ENCODE data around the gene SNTB2. TPM values are rescaled to one million over a fixed set of nuclear protein-coding genes. Genes with fewer than 3 reads are reported as not detected.

The SNTB2 gene
- total RNA-seq, 1 donor from 2014 or later = 106 TPM

DNA sequence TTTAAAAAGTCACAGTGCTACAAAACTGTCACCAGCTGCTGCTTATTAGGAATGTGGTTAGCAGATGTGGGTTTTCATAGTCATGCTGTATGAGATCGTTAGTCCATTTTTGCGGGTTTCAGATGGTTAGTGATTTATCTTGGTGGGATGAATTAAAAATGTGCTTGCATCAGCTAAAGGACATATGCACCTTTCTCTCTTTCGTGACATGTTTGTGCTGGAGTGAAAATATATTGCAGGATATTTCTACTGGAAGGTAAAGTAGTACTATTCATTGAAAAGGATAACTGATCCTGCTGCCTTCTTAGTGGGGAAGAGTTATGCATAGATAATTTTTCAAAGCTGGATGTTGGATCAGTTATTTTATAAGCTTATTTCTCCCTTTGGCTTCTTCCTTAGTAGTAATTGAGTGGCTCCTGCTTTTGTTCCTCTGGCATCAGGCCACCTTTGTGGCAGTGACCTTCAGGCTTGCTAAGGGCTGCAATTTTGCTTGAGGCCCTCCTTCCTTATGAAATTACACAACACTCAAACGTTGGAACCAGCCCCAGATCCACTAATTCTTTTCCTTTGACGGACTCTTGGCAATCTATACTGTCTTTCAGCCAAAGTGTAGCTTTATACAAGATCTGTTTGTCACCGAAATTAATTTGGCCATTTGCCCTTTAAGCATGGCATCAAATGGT, 7.5 kb upstream of the SNTB2 start:
- peak; percentile 53 for DNase-seq (ENCODE audit: low read depth, low spot score)

DNA sequence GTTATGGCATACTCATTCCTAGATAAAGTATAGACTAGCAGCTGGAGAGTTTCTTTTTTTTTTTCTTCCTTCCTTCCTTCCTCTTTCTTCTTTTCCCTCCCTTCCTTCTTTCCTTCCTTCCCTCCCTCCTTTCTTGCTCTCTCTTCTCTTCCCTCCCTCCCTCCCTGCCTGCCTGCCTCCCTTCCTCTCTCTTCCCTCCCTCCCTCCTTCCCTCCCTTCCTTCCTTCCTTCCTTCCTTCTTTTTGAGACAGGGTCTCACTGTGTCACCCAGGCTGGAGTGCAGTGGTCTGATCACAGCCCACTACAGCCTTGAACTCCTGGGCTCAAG, 7.0 kb upstream of the SNTB2 start:
- no peak for DNase-seq (ENCODE audit: low read depth, low spot score)

DNA sequence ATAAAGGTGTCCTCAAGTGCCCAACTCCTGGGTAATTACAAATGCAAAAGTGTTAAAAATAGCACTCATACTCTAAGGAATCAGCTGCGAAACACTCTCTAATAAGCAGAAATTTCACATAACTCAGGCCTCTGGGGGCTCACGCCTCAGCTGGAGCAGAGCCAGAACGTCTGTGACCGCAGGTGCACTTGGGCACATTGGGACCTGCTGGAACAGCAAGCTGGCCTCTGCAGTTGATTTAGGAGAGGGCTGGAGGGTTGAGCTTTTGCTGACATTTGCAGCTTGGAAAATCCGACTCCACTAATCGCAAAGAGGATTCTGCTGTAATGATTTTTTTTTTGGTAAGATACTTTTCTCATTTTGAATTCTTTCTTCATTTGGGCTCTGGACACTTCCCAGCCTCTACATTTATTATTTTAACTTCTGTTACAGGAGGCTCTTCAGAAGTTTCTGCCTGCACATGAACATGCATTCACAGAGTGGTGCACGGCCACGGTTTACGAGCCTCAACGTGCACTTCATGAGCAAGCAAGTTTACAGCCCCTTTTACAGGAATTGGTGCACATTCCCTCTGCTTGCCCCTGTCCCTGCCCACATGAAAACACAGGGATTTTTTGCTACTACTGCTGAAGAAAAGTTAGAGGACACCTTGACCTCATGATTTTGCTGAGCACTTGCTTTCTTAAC, 4.1 kb upstream of the SNTB2 start:
- no peak for DNase-seq (ENCODE audit: low read depth, low spot score)

- no peak for DNase-seq (ENCODE audit: low read depth, low spot score)
These were observed 677 bp downstream of the SNTB2 start for GRCh38 chr16:69187446-69188235.

DNA sequence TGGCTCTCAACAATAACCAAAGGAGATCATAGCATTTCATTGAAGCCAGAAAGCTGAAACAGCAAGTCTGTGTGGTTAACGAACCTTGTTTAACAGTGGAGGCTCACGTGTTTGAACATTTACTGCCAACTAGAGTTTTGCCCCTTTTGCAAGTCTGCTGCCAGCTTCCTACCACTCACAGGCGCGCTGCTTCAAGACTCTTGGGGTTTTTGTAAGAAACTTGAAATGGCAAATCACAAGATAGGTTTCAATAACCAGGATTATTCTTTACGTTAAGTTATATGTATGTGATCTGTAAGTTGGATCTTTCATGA, 1.2 kb downstream of the SNTB2 start:
- no peak for DNase-seq (ENCODE audit: low read depth, low spot score)

DNA sequence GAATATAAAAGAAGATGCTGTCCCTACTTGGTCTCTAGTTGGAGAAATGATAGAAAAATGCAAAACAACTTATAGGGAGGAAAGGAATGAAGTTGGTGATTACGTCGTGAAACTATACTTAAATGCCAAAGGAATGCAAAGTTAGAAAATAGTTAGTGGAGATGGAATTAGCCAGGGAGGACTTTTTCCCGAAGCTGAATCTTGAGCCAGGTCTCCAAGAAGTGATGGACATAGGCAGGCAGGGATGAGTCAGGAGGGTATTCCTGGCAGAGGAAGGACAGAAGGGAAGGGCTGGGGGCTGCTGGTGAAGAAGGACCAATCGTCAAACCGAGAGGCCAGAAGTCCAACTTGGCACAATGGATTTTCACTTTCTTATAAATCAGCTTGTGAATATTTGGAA, 1.8 kb downstream of the SNTB2 start:
- no peak for DNase-seq (ENCODE audit: low read depth, low spot score)

GRCh38 chr16:69190046-69190588, 3.2 kb downstream of the SNTB2 start:
- no peak for DNase-seq (ENCODE audit: low read depth, low spot score)

GRCh38 chr16:69190598-69190997, 3.6 kb downstream of the SNTB2 start:
- no peak for DNase-seq (ENCODE audit: low read depth, low spot score)

- DNase-seq (ENCODE audit: low read depth, low spot score) = no peak
These were observed 4.2 kb downstream of the SNTB2 start for GRCh38 chr16:69191136-69191535.

DNA sequence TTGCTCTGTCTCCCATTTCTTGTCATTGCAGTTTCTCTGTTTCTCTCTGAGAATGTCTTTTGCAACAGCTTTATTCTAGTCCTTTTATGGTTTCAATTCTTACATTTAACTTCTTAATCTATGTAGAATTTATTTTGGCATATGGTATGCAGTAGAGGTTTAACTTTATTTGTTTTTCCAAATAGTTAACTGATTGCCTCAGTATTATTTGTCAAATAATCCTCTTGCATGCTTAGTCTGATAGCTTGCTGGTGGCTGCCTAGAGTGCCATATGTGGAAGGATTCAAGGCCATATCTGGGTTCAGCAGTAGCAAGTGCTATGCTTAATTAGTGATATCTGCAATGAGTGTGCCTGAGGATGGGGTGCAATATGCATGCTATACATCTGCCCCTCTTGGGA, 6.9 kb downstream of the SNTB2 start:
- DNase-seq (ENCODE audit: low read depth, low spot score) = no peak

GRCh38 chr16:69194488-69194887, 7.5 kb downstream of the SNTB2 start:
- DNase-seq (ENCODE audit: low read depth, low spot score) = no peak

GRCh38 chr16:69195369-69196029, 8.5 kb downstream of the SNTB2 start:
- DNase-seq (ENCODE audit: low read depth, low spot score) = no peak

DNA sequence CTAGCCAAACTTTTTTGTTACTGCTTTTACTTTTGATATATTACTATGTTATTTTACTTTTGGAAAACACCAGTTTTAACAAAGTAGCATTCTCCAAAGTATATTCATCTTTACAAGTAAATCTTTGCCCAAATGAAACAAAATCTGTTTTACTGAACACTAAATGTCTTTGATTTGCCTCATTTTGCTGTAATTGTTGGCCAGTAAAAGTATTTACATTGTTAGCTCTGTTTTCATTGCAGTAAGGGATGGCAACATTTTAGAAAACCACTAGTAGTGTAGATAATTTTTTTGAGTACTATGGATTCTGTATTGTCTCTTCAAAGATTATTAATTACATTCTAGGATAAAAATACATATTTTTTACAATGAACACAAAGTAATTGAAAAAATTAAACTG, 10.6 kb downstream of the SNTB2 start:
- DNase-seq (ENCODE audit: low read depth, low spot score) = no peak

DNA sequence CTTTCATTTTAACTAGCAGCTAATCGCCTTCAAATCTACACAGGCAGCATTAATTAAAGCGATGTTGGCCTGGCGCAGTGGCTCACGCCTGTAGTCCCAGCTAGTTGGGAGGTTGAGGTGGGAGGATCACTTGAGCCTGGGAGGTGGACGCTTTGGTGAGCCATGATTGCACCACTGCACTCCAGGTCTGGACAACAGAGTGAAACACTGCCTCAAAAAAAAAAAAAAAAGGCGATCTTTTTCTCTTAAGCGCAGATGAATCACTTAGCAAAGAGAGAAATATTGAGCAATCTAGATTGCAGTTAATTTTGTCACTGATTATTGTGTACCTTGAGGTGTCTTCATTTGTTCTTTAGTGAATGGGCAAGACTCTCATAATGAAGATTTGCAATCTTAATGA, 12.4 kb downstream of the SNTB2 start:
- DNase-seq (ENCODE audit: low read depth, low spot score) = no peak

DNA sequence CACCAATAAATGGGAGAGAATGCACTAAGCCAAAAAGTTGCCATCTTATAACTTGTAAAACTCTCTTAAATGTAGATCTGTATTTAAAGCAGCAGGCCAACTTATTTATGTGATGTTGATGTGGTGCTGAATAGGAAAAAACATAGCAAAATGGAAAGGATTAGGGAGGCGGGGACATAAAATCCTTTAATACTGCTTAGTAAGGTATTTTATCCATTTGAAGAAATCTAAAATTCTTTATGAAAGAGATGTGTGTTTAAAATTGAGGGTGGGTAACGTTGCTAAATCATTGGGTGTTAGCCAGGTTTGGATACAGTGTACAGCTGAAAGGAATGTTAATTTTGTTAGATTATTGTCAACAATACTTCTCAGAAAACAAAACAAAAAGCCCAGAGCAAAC, 14.3 kb downstream of the SNTB2 start:
- no peak for DNase-seq (ENCODE audit: low read depth, low spot score)

GRCh38 chr16:69201787-69202186, 14.8 kb downstream of the SNTB2 start:
- no peak for DNase-seq (ENCODE audit: low read depth, low spot score)

GRCh38 chr16:69204172-69204571, 17.2 kb downstream of the SNTB2 start:
- no peak for DNase-seq (ENCODE audit: low read depth, low spot score)

- DNase-seq (ENCODE audit: low read depth, low spot score) = no peak
These were observed 22.8 kb downstream of the SNTB2 start for GRCh38 chr16:69209735-69210134.

- DNase-seq (ENCODE audit: low read depth, low spot score) = peak; percentile 29
These were observed 30.5 kb downstream of the SNTB2 start for GRCh38 chr16:69217433-69217832.

DNA sequence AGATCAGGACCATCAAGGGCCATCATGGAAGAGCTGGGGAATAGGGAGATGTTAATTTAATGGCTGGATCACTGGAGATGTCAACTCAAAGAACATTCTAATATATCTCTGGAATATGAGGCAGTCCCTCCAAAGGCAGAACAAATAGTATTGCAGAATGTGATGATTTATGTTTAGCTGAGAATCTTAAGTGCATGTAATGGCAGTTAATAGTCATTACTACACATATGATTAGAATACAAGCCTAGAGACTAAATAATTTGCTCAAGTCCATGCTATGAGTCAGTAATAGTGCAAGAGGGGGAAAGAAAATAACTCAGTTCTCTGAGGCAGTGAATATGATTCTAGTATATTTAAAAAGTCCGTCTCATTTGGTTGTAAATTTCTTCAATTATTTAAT, 32.3 kb downstream of the SNTB2 start:
- no peak for DNase-seq (ENCODE audit: low read depth, low spot score)

DNA sequence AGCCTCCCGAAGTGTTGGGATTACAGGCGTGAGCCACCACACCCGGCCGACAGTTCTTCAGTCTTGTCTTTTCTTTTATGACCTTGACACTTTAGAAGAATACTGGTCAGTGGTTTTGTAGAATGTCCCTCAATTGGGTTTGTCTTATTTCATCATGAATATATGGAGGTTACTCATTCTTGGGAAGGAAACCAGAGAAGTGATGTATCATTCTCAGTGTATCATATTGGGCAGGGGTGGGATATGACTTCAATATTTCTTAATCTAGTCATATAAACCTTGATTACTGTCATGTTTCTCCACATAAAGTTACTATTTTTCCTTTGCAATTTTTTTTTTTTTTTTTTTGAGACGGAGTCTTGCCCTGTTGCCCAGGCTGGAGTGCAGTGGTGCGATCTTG, 36.9 kb downstream of the SNTB2 start:
- no peak for DNase-seq (ENCODE audit: low read depth, low spot score)

DNA sequence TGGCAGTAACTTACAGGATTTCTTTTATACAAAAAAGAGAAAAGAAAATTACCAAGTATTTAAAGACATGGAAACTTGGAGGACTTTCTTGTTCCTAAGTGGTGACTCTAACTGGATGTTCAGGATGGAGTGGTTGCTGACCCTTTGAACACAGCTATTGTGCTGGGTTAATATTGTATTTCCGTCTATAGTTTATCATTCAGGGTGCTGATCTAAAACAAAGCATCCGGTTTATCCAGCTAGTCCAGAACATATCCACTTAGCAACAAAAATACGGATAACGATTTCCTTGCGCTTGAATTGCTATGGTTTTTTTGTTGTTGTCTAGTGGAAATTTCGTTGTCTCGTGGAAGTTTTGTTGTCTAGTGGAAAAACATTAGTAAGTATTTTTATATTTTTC, 38.2 kb downstream of the SNTB2 start:
- peak; percentile 96 for DNase-seq (ENCODE audit: low read depth, low spot score)

Measured in pulmonary artery endothelial cell (primary cell).